ENCODE measurements around the gene SH3D19. TPM values are rescaled to one million over a fixed set of nuclear protein-coding genes. Genes with fewer than 3 reads are reported as not detected.

SH3D19 gene
- total RNA-seq, 1 experiment from 2014 or later = not detected

GRCh38 chr4:151199319-151200190 lies 125.8 kb downstream of the SH3D19 start:
- Histone ChIP-seq H3K27ac (ENCODE audit: low read length) (no peak overlapping the region), H3K4me1 (ENCODE audit: low read length) (no peaks in the 10 kb centered on the region), H4K20me1 (ENCODE audit: insufficient read depth, low read depth, low read length) (no peaks in the 10 kb centered on the region), H3K4me3 (ENCODE audit: low read length) (no peak overlapping the region), H2AFZ (ENCODE audit: low read length) (no peak overlapping the region), H3K9ac (ENCODE audit: low read length) (no peak overlapping the region), H3K9me3 (ENCODE audit: low read length) (no peaks in the 10 kb centered on the region), H3K36me3 (ENCODE audit: insufficient read depth, low read length) (no peaks in the 10 kb centered on the region), H3K4me2 (ENCODE audit: low read depth, low read length, poor library complexity, severe bottlenecking) (no peak overlapping the region), H3K79me2 (ENCODE audit: low read length) (no peaks in the 10 kb centered on the region), H3K9me2 (replicated peaks; ENCODE audit: insufficient read depth, low read length) (no peaks in the 10 kb centered on the region), H3K27me3 (ENCODE audit: low read length) (no peaks in the 10 kb centered on the region)
- DNase-seq = no peak

- no peaks in the 10 kb centered on the region for H3K4me1 ChIP-seq (ENCODE audit: low read length)
- no peaks in the 10 kb centered on the region for H3K36me3 ChIP-seq (ENCODE audit: insufficient read depth, low read length)
- no peak overlapping the region for H2AFZ ChIP-seq (ENCODE audit: low read length)
- no peak overlapping the region for H3K4me2 ChIP-seq (ENCODE audit: low read depth, low read length, poor library complexity, severe bottlenecking)
- H3K9me3 ChIP-seq (ENCODE audit: low read length) = no peaks in the 10 kb centered on the region
- DNase-seq = no peak
- no peaks in the 10 kb centered on the region for H3K27me3 ChIP-seq (ENCODE audit: low read length)
- no peaks in the 10 kb centered on the region for H3K79me2 ChIP-seq (ENCODE audit: low read length)
- no peak overlapping the region for H3K27ac ChIP-seq (ENCODE audit: low read length)
- H3K9me2 ChIP-seq (replicated peaks; ENCODE audit: insufficient read depth, low read length) = no peaks in the 10 kb centered on the region
- H3K9ac ChIP-seq (ENCODE audit: low read length) = no peak overlapping the region
- H4K20me1 ChIP-seq (ENCODE audit: insufficient read depth, low read depth, low read length) = no peaks in the 10 kb centered on the region
- H3K4me3 ChIP-seq (ENCODE audit: low read length) = no peak overlapping the region
Observed at GRCh38 chr4:151198748-151199147, 126.7 kb downstream of the SH3D19 start.

DNA sequence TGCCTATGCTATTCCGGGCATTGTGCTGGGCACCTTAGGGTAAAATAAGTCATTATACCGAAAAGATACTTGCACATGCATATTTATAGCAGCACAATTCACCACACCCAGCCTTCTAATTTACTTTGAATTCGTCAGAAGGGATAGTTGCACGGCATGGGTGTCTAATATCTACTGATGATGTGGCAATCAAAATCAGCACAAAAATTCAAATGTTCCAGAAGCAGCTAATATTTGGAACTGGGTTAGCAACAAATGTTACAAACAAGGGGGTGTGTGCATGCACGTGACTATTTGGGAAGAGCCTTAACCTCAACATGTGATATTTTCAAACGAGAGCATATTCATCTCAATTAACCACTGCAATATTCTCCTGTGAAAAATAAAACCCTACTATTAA lies 128.2 kb downstream of the SH3D19 start:
- H3K4me2 ChIP-seq (ENCODE audit: low read depth, low read length, poor library complexity, severe bottlenecking) = no peak overlapping the region
- no peak overlapping the region for H3K9ac ChIP-seq (ENCODE audit: low read length)
- H3K9me3 ChIP-seq (ENCODE audit: low read length) = no peaks in the 10 kb centered on the region
- H4K20me1 ChIP-seq (ENCODE audit: insufficient read depth, low read depth, low read length) = no peaks in the 10 kb centered on the region
- H3K27ac ChIP-seq (ENCODE audit: low read length) = no peak overlapping the region
- no peaks in the 10 kb centered on the region for H3K4me1 ChIP-seq (ENCODE audit: low read length)
- H3K36me3 ChIP-seq (ENCODE audit: insufficient read depth, low read length) = no peaks in the 10 kb centered on the region
- H3K27me3 ChIP-seq (ENCODE audit: low read length) = no peaks in the 10 kb centered on the region
- no peak overlapping the region for H2AFZ ChIP-seq (ENCODE audit: low read length)
- no peak for DNase-seq
- no peaks in the 10 kb centered on the region for H3K79me2 ChIP-seq (ENCODE audit: low read length)
- no peaks in the 10 kb centered on the region for H3K9me2 ChIP-seq (replicated peaks; ENCODE audit: insufficient read depth, low read length)
- H3K4me3 ChIP-seq (ENCODE audit: low read length) = no peak overlapping the region

GRCh38 chr4:151195801-151196200 lies 129.6 kb downstream of the SH3D19 start:
- no peaks in the 10 kb centered on the region for H3K4me1 ChIP-seq (ENCODE audit: low read length)
- H3K9ac ChIP-seq (ENCODE audit: low read length) = no peak overlapping the region
- H3K79me2 ChIP-seq (ENCODE audit: low read length) = no peaks in the 10 kb centered on the region
- no peak overlapping the region for H3K4me2 ChIP-seq (ENCODE audit: low read depth, low read length, poor library complexity, severe bottlenecking)
- no peaks in the 10 kb centered on the region for H4K20me1 ChIP-seq (ENCODE audit: insufficient read depth, low read depth, low read length)
- no peak overlapping the region for H3K4me3 ChIP-seq (ENCODE audit: low read length)
- DNase-seq = no peak
- H3K27me3 ChIP-seq (ENCODE audit: low read length) = no peaks in the 10 kb centered on the region
- no peak overlapping the region for H2AFZ ChIP-seq (ENCODE audit: low read length)
- no peaks in the 10 kb centered on the region for H3K9me3 ChIP-seq (ENCODE audit: low read length)
- no peak overlapping the region for H3K27ac ChIP-seq (ENCODE audit: low read length)
- H3K9me2 ChIP-seq (replicated peaks; ENCODE audit: insufficient read depth, low read length) = no peaks in the 10 kb centered on the region
- no peaks in the 10 kb centered on the region for H3K36me3 ChIP-seq (ENCODE audit: insufficient read depth, low read length)

DNA sequence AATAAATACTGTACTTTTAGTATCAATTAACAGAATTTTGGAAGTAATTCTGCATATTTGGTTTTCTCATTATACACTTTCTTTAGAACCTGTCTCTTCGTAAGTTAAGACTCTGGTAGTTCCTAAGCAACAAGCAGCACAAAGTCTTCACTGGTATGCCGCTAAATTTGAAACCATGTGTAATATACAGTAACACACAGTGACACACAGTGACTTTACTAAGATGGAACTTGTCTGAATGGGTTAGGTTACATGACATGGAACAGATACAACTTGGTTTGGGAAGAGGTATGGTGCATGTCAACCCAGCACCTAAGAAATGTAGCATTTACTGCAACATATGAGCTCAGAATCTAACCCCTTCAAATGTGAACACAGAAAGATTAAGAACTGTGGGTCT lies 132.0 kb downstream of the SH3D19 start:
- Histone ChIP-seq H3K4me1 (ENCODE audit: low read length) (no peaks in the 10 kb centered on the region), H3K36me3 (ENCODE audit: insufficient read depth, low read length) (no peaks in the 10 kb centered on the region), H3K9me3 (ENCODE audit: low read length) (no peaks in the 10 kb centered on the region), H3K9ac (ENCODE audit: low read length) (no peak overlapping the region), H3K27me3 (ENCODE audit: low read length) (no peaks in the 10 kb centered on the region), H4K20me1 (ENCODE audit: insufficient read depth, low read depth, low read length) (no peaks in the 10 kb centered on the region), H3K27ac (ENCODE audit: low read length) (no peak overlapping the region), H3K9me2 (replicated peaks; ENCODE audit: insufficient read depth, low read length) (no peaks in the 10 kb centered on the region), H2AFZ (ENCODE audit: low read length) (no peak overlapping the region), H3K4me3 (ENCODE audit: low read length) (no peak overlapping the region), H3K79me2 (ENCODE audit: low read length) (no peaks in the 10 kb centered on the region), H3K4me2 (ENCODE audit: low read depth, low read length, poor library complexity, severe bottlenecking) (no peak overlapping the region)
- DNase-seq = no peak

GRCh38 chr4:151192556-151193235 lies 132.7 kb downstream of the SH3D19 start:
- no peak for DNase-seq
- no peaks in the 10 kb centered on the region for H3K27me3 ChIP-seq (ENCODE audit: low read length)
- H3K27ac ChIP-seq (ENCODE audit: low read length) = no peak overlapping the region
- H3K4me2 ChIP-seq (ENCODE audit: low read depth, low read length, poor library complexity, severe bottlenecking) = no peak overlapping the region
- no peak overlapping the region for H3K9ac ChIP-seq (ENCODE audit: low read length)
- no peaks in the 10 kb centered on the region for H4K20me1 ChIP-seq (ENCODE audit: insufficient read depth, low read depth, low read length)
- no peaks in the 10 kb centered on the region for H3K36me3 ChIP-seq (ENCODE audit: insufficient read depth, low read length)
- no peaks in the 10 kb centered on the region for H3K9me3 ChIP-seq (ENCODE audit: low read length)
- no peaks in the 10 kb centered on the region for H3K9me2 ChIP-seq (replicated peaks; ENCODE audit: insufficient read depth, low read length)
- no peak overlapping the region for H2AFZ ChIP-seq (ENCODE audit: low read length)
- H3K4me3 ChIP-seq (ENCODE audit: low read length) = no peak overlapping the region
- H3K4me1 ChIP-seq (ENCODE audit: low read length) = no peaks in the 10 kb centered on the region
- no peaks in the 10 kb centered on the region for H3K79me2 ChIP-seq (ENCODE audit: low read length)

DNA sequence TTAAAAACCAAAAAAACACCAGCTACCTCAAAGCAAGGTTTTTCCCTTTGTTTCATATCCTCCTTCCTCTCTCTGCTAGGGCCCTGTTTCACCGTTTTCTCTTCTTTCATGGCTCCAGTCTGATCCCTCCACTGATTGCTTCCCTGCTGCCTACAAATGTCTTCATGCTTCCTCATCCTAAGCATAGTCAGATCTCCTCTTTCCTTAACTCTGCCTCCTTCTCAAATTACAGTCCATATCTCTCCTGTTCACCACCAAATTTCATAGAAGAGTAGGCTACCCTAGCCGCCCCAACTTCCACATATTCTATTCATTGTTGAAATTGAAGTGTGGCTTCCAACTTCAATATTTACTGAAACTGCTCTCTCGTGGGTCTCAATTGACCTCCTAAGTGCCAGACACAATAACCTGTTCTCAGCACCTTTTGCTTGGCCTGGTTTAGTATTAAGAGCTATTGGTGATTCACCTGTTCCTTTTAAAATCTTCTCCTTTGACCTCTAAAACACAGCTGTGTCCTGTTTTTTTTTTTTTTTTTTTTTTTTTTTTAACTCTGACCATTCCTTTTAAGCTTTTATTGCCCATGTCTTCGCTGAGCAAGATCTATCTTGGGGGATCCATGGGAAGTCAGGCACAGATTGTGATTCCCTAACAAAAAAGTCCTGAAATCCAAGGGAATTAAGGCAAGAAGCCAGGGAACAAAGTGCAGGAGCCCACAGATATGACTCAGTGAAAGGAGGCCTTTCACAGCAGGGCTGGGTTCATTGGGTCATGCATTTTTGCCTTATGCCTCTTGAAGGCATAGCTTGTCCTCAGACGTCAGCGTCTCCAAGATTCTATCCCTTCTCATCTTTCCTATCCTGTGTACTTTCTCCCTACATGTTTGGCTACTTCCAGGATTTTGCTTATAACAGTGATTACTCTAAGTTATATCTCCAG lies 140.6 kb downstream of the SH3D19 start:
- Histone ChIP-seq H3K9ac (ENCODE audit: low read length) (no peak overlapping the region), H3K4me2 (ENCODE audit: low read depth, low read length, poor library complexity, severe bottlenecking) (no peak overlapping the region), H3K36me3 (ENCODE audit: insufficient read depth, low read length) (no peaks in the 10 kb centered on the region), H3K79me2 (ENCODE audit: low read length) (no peaks in the 10 kb centered on the region), H3K27me3 (ENCODE audit: low read length) (no peaks in the 10 kb centered on the region), H4K20me1 (ENCODE audit: insufficient read depth, low read depth, low read length) (no peaks in the 10 kb centered on the region), H3K27ac (ENCODE audit: low read length) (no peak overlapping the region), H3K4me1 (ENCODE audit: low read length) (no peaks in the 10 kb centered on the region), H3K4me3 (ENCODE audit: low read length) (no peak overlapping the region), H3K9me2 (replicated peaks; ENCODE audit: insufficient read depth, low read length) (no peaks in the 10 kb centered on the region), H2AFZ (ENCODE audit: low read length) (no peak overlapping the region), H3K9me3 (ENCODE audit: low read length) (no peaks in the 10 kb centered on the region)
- no peak for DNase-seq

Data from Karpas-422 (cell line).